Measurements from ENCODE around the gene PLK3. TPM values are rescaled to one million over a fixed set of nuclear protein-coding genes. Genes with fewer than 3 reads are reported as not detected.

PLK3 gene
- total and polyA plus RNA-seq, 2 of the 4 experiments (the other 2 are of a cell fraction) = 15.8 to 51.6 TPM

DNA sequence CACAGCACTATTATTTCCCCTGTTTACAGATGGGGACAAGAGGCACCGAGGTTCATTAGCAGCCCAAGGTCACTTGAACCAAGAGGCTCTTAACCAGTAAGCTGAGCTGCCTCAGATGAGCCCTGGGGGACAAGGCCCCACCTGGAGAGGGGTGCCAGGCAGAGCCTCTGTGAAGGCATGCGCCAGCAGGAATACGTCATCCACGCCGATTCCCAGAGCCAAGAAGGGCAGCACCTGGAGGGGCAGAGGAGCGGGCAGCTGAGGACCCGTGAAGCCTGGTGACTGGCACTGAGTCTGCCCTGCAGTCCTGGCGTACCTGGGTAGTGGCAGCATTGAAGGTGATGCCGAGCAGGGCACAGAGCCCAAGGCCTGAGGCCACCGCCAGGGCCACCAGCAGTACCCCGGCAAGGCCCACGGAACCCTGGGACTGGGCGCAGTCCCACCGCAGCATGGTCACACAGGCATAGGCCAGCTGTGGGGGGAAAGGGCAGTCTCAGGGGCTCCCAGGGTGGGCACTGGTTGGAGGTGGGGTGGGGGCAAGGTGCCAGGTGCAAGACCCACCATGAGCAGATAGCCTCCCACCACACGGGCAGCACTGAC, 28.8 kb downstream of the PLK3 start:
- H3K23ac ChIP-seq (ENCODE audit: low read depth, low read length) = no peak overlapping the region
- no peak overlapping the region for H3K4me3 ChIP-seq (ENCODE audit: insufficient read depth, low read depth, low read length)
- H4K91ac ChIP-seq (ENCODE audit: insufficient read depth, low read depth, low read length) = no peak overlapping the region
- H3K14ac ChIP-seq (replicated peaks; ENCODE audit: low read depth, low read length) = no peak overlapping the region
- H2BK120ac ChIP-seq (ENCODE audit: low read depth, low read length) = no peak overlapping the region
- in situ Hi-C loops (cut with MboI; ENCODE audit: low sequenced_read_pairs) (no loop called here), dilution Hi-C loops (cut with HindIII; ENCODE audit: low sequenced_read_pairs, unreplicated experiment) (no loop called here), intact Hi-C loops (cut with micrococcal nuclease) (no loop called here)
- H3K9me3 ChIP-seq (ENCODE audit: control insufficient read depth, insufficient read depth, low read length) = no peaks in the 10 kb centered on the region
- TF ChIP-seq FOS (IDR thresholded peaks at IDR 0.05; ENCODE audit: low read depth, low read length) (no peak), RAD21 (IDR thresholded peaks at IDR 0.05; ENCODE audit: low read length) (no peak), MXI1 (IDR thresholded peaks at IDR 0.05; ENCODE audit: borderline replicate concordance, low read depth, low read length) (no peak), SMC3 (IDR thresholded peaks at IDR 0.05; ENCODE audit: low read depth, low read length) (no peak), POLR2A (IDR thresholded peaks at IDR 0.05; ENCODE audit: low read depth, low read length) (no peak), NFE2L2 (IDR thresholded peaks at IDR 0.05; ENCODE audit: low read depth, low read length) (no peak), BHLHE40 (IDR thresholded peaks at IDR 0.05; ENCODE audit: low read depth, low read length) (no peak), CEBPB (IDR thresholded peaks at IDR 0.05; ENCODE audit: low read depth, low read length) (no peak), MAFK (IDR thresholded peaks at IDR 0.05; ENCODE audit: low read depth, low read length) (no peak), CHD1 (IDR thresholded peaks at IDR 0.05; ENCODE audit: low read depth, low read length) (no peak), RCOR1 (IDR thresholded peaks at IDR 0.05; ENCODE audit: insufficient replicate concordance, low read length) (no peak), MAZ (IDR thresholded peaks at IDR 0.05; ENCODE audit: borderline replicate concordance, low read depth, low read length) (no peak)
- TF ChIP-seq, protein P1, sequence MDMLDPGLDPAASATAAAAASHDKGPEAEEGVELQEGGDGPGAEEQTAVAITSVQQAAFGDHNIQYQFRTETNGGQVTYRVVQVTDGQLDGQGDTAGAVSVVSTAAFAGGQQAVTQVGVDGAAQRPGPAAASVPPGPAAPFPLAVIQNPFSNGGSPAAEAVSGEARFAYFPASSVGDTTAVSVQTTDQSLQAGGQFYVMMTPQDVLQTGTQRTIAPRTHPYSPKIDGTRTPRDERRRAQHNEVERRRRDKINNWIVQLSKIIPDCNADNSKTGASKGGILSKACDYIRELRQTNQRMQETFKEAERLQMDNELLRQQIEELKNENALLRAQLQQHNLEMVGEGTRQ (IDR thresholded peaks at IDR 0.05; ENCODE audit: low read depth, low read length) = no peak
- TF ChIP-seq, protein P2, sequence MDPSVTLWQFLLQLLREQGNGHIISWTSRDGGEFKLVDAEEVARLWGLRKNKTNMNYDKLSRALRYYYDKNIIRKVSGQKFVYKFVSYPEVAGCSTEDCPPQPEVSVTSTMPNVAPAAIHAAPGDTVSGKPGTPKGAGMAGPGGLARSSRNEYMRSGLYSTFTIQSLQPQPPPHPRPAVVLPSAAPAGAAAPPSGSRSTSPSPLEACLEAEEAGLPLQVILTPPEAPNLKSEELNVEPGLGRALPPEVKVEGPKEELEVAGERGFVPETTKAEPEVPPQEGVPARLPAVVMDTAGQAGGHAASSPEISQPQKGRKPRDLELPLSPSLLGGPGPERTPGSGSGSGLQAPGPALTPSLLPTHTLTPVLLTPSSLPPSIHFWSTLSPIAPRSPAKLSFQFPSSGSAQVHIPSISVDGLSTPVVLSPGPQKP (IDR thresholded peaks at IDR 0.05; ENCODE audit: borderline replicate concordance, low read depth, low read length) = no peak
- TF ChIP-seq, protein P3, sequence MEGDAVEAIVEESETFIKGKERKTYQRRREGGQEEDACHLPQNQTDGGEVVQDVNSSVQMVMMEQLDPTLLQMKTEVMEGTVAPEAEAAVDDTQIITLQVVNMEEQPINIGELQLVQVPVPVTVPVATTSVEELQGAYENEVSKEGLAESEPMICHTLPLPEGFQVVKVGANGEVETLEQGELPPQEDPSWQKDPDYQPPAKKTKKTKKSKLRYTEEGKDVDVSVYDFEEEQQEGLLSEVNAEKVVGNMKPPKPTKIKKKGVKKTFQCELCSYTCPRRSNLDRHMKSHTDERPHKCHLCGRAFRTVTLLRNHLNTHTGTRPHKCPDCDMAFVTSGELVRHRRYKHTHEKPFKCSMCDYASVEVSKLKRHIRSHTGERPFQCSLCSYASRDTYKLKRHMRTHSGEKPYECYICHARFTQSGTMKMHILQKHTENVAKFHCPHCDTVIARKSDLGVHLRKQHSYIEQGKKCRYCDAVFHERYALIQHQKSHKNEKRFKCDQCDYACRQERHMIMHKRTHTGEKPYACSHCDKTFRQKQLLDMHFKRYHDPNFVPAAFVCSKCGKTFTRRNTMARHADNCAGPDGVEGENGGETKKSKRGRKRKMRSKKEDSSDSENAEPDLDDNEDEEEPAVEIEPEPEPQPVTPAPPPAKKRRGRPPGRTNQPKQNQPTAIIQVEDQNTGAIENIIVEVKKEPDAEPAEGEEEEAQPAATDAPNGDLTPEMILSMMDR (conservative IDR thresholded peaks at IDR 0.05; ENCODE audit: low read depth, low read length) = no peak
- ATAC-seq (ENCODE audit: low read depth) (no peak), DNase-seq (no peak)
- no peak overlapping the region for H3K18ac ChIP-seq (ENCODE audit: low read depth, low read length)
- no peak overlapping the region for H2BK20ac ChIP-seq (ENCODE audit: low read depth, low read length)
- WGBS, 2 experiments (ENCODE audit: extremely low coverage in 2 of 2, insufficient read length in 1 of 2) = 89% methylated on average over 7 of the region's 15 CpGs; no CpG with 5 or more reads in 1 of the 2 experiments
- H4K5ac ChIP-seq (ENCODE audit: low read depth, low read length) = no peak overlapping the region
- POLR2A ChIA-PET (ENCODE audit: unreplicated experiment) = no interaction called here
- no TSS peak for BruUV-seq (replicated peaks)
- no peaks in the 10 kb centered on the region for H3K79me1 ChIP-seq (ENCODE audit: low read depth in 1 of 2, low read length in 2 of 2)
- CTCF ChIA-PET = no interaction called here
- no peaks in the 10 kb centered on the region for H3K9me1 ChIP-seq (ENCODE audit: insufficient read depth, low read length)
- no peak overlapping the region for H3K4ac ChIP-seq (ENCODE audit: low read depth, low read length)
- no peak overlapping the region for H2BK5ac ChIP-seq (ENCODE audit: low read depth, low read length, poor library complexity, severe bottlenecking)
- no peak overlapping the region for H2AFZ ChIP-seq (replicated peaks; ENCODE audit: low read length, poor library complexity)
- no peak overlapping the region for H3K27ac ChIP-seq (ENCODE audit: insufficient read depth, low read length)
- no peak overlapping the region for H4K8ac ChIP-seq (ENCODE audit: low read depth in 2 of 2, low read length in 2 of 2)
- H3K4me2 ChIP-seq (ENCODE audit: low read depth, low read length) = no peak overlapping the region
- no peak overlapping the region for H2AK9ac ChIP-seq (replicated peaks; ENCODE audit: low read depth, low read length, poor library complexity)
- H3K9ac ChIP-seq (ENCODE audit: low read depth, low read length) = no peak overlapping the region
- H3K56ac ChIP-seq (ENCODE audit: extremely low read depth, insufficient read depth, low read length) = no peak overlapping the region
- H3K27me3 ChIP-seq (ENCODE audit: control insufficient read depth, insufficient read depth, low read length) = no peaks in the 10 kb centered on the region
- H2BK15ac ChIP-seq (ENCODE audit: low read depth, low read length) = no peak overlapping the region
- no peaks in the 10 kb centered on the region for H3K36me3 ChIP-seq (ENCODE audit: control insufficient read depth, insufficient read depth, low read length)
- no peak overlapping the region for H2AK5ac ChIP-seq (ENCODE audit: low read depth, low read length)
- H3K4me1 ChIP-seq (ENCODE audit: control insufficient read depth, insufficient read depth, low read length) = no peaks in the 10 kb centered on the region
- no peaks in the 10 kb centered on the region for H4K20me1 ChIP-seq (ENCODE audit: insufficient read depth, low read length)
